Neuronal stem cell (in vitro differentiated cells): ENCODE measurements around the gene EED.

Experiments
- DNase-seq: peaks from one replicate; pipeline ENCODE4 v3.0.0-alpha.2; 2013; ENCODE audit warnings: low spot score
- H2AFZ ChIP-seq: one replicate; pipeline ENCODE4 v1.6.1; 2013; ENCODE audit warnings: mild to moderate bottlenecking, low read length, inconsistent platforms
- H2AK5ac ChIP-seq: 2 replicates; pipeline ENCODE4 v1.6.1; 2013; ENCODE audit warnings: low read depth, mild to moderate bottlenecking, inconsistent platforms, low read length, moderate library complexity, mixed read lengths
- H2BK120ac ChIP-seq: 2 replicates; pipeline ENCODE4 v1.6.1; 2013; ENCODE audit warnings: low read depth, mild to moderate bottlenecking, inconsistent platforms, low read length, moderate library complexity, mixed read lengths
- H2BK12ac ChIP-seq: one replicate; pipeline ENCODE4 v1.6.1; 2013; ENCODE audit warnings: low read length, inconsistent platforms
- H2BK15ac ChIP-seq: 2 replicates; pipeline ENCODE4 v1.6.1; 2013; ENCODE audit warnings: mild to moderate bottlenecking, low read length, inconsistent platforms, mixed read lengths
- H2BK5ac ChIP-seq: one replicate; pipeline ENCODE4 v1.6.1; 2013; ENCODE audit warnings: inconsistent platforms, mild to moderate bottlenecking, low read length, moderate library complexity
- H3K14ac ChIP-seq: one replicate; pipeline ENCODE4 v1.6.1; 2013; ENCODE audit warnings: low read length, inconsistent platforms
- H3K18ac ChIP-seq: 2 replicates; pipeline ENCODE4 v1.6.1; 2013; ENCODE audit warnings: low read length, inconsistent platforms
- H3K23ac ChIP-seq: 2 replicates; pipeline ENCODE4 v1.6.1; 2013; ENCODE audit warnings: low read depth, mild to moderate bottlenecking, mixed read lengths, low read length, inconsistent platforms; ENCODE audit not compliant: poor library complexity
- H3K27ac ChIP-seq: replicated peaks from 3 replicates; pipeline ENCODE4 v1.5.1; 2013; ENCODE audit warnings: low read length, inconsistent platforms
- H3K27me3 ChIP-seq, 3 experiments: 2 replicates each; pipeline ENCODE4 v1.6.1; 2013; ENCODE audit warnings: low read length in 3 of 3, mild to moderate bottlenecking in 2 of 3, inconsistent platforms in 1 of 3, low read depth in 1 of 3, mixed read lengths in 1 of 3, moderate library complexity in 1 of 3; ENCODE audit not compliant: control insufficient read depth in 3 of 3, insufficient read depth in 3 of 3
- H3K36me3 ChIP-seq, 2 donors: replicated peaks in 1 of 2; 2 replicates each; pipeline ENCODE4 v1.6.1; 2013; ENCODE audit warnings: low read length in 2 of 2; ENCODE audit not compliant: control insufficient read depth in 2 of 2, insufficient read depth in 2 of 2
- H3K4ac ChIP-seq: 2 replicates; pipeline ENCODE4 v1.6.1; 2013; ENCODE audit warnings: inconsistent platforms, mild to moderate bottlenecking, low read length, moderate library complexity
- H3K4me1 ChIP-seq, 2 donors: 1 replicate in 1 of 2; 2 replicates in 1 of 2; pipeline ENCODE4 v1.6.1; 2013; ENCODE audit warnings: low read length in 2 of 2, low read depth in 1 of 2; ENCODE audit not compliant: control insufficient read depth in 2 of 2, insufficient read depth in 1 of 2
- H3K4me2 ChIP-seq: one replicate; pipeline ENCODE4 v1.6.1; 2013; ENCODE audit warnings: mild to moderate bottlenecking, low read length, inconsistent platforms; ENCODE audit not compliant: insufficient read depth, poor library complexity, severe bottlenecking
- H3K4me3 ChIP-seq, 2 donors: 2 replicates each; pipeline ENCODE4 v1.5.1; 2013; ENCODE audit warnings: low read length in 2 of 2, mild to moderate bottlenecking in 2 of 2, inconsistent platforms in 1 of 2, moderate library complexity in 1 of 2
- H3K79me1 ChIP-seq: one replicate; pipeline ENCODE4 v1.6.1; 2013; ENCODE audit warnings: low read depth, mild to moderate bottlenecking, inconsistent platforms, low read length, moderate library complexity
- H3K9ac ChIP-seq: one replicate; pipeline ENCODE4 v1.6.1; 2013; ENCODE audit warnings: mild to moderate bottlenecking, low read depth, low read length, inconsistent platforms; ENCODE audit not compliant: poor library complexity
- H3K9me3 ChIP-seq, 2 donors: replicated peaks in 1 of 2; 2 replicates each; pipeline versions ENCODE3 to v1.6.1; 2013; ENCODE audit warnings: low read length in 2 of 2, mild to moderate bottlenecking in 2 of 2, inconsistent platforms in 1 of 2, low read depth in 1 of 2, mixed read lengths in 1 of 2, moderate library complexity in 1 of 2; ENCODE audit not compliant: control insufficient read depth in 2 of 2, insufficient read depth in 1 of 2
- H4K8ac ChIP-seq: one replicate; pipeline ENCODE4 v1.6.1; 2013; ENCODE audit warnings: low read depth, mild to moderate bottlenecking, inconsistent platforms, low read length, moderate library complexity
- H4K91ac ChIP-seq: one replicate; pipeline ENCODE4 v1.6.1; 2013; ENCODE audit warnings: low read length, low read depth, mild to moderate bottlenecking, inconsistent platforms; ENCODE audit not compliant: poor library complexity
- WGBS, 2 donors: extraction: QIAGEN DNeasy Blood & Tissue Kit; methylation state at CpG; one replicate each; pipeline ENCODE4 v1.1.7; 2013; ENCODE audit warnings: missing lambda C conversion rate in 2 of 2, mixed read lengths in 1 of 2; ENCODE audit not compliant: insufficient read length in 2 of 2, insufficient replicate concordance in 1 of 2; ENCODE audit errors: extremely low coverage in 2 of 2; 5-methylcytosine and 5-hydroxymethylcytosine counted together

EED gene

GRCh38 chr11:86261328-86261727 lies 16.8 kb downstream of the EED start:
- H3K18ac ChIP-seq = no peak overlapping the region
- no peak overlapping the region for H3K27ac ChIP-seq
- H3K4ac ChIP-seq = no peak overlapping the region
- H2AK5ac ChIP-seq = no peak overlapping the region
- H2BK120ac ChIP-seq = no peak overlapping the region
- H4K91ac ChIP-seq = no peak overlapping the region
- no peak overlapping the region for H3K9ac ChIP-seq
- no peak overlapping the region for H4K8ac ChIP-seq
- H3K14ac ChIP-seq = no peak overlapping the region
- no peaks in the 10 kb centered on the region for H3K79me1 ChIP-seq
- H2BK12ac ChIP-seq = no peak overlapping the region
- no peak overlapping the region for H2BK15ac ChIP-seq
- H3K4me1 ChIP-seq = no peaks in the 10 kb centered on the region
- H3K4me3 ChIP-seq = no peak overlapping the region
- H3K23ac ChIP-seq = no peak overlapping the region
- H3K9me3 ChIP-seq = no peaks in the 10 kb centered on the region
- WGBS, 2 donors = no CpG with 5 or more reads among the region's 3 CpGs
- peaks cover 13 to 99% of the 10 kb centered on the region in 2 donors for H3K36me3 ChIP-seq
- no peak overlapping the region for H3K4me2 ChIP-seq
- H2BK5ac ChIP-seq = no peak overlapping the region
- no peak for DNase-seq
- H3K27me3 ChIP-seq = no peaks in the 10 kb centered on the region
- H2AFZ ChIP-seq = no peak overlapping the region

- no peak overlapping the region for H4K8ac ChIP-seq
- no peaks in the 10 kb centered on the region for H3K79me1 ChIP-seq
- no peak overlapping the region for H2BK12ac ChIP-seq
- H2AK5ac ChIP-seq = no peak overlapping the region
- DNase-seq = no peak
- no peak overlapping the region for H2BK120ac ChIP-seq
- no CpG with 5 or more reads among the region's 6 CpGs for WGBS, 2 donors
- H3K27me3 ChIP-seq = no peaks in the 10 kb centered on the region
- H3K18ac ChIP-seq = no peak overlapping the region
- no peak overlapping the region for H3K4ac ChIP-seq
- no peak overlapping the region for H2AFZ ChIP-seq
- H3K14ac ChIP-seq = no peak overlapping the region
- H3K9ac ChIP-seq = no peak overlapping the region
- H4K91ac ChIP-seq = no peak overlapping the region
- no peak overlapping the region for H3K4me2 ChIP-seq
- no peak overlapping the region for H2BK5ac ChIP-seq
- no peaks in the 10 kb centered on the region for H3K9me3 ChIP-seq
- H3K23ac ChIP-seq = no peak overlapping the region
- H3K36me3 ChIP-seq = peaks cover 9 to 99% of the 10 kb centered on the region in 2 donors
- H2BK15ac ChIP-seq = no peak overlapping the region
- no peaks in the 10 kb centered on the region for H3K4me1 ChIP-seq
- H3K27ac ChIP-seq = no peak overlapping the region
- H3K4me3 ChIP-seq = no peak overlapping the region
These were observed 17.8 kb downstream of the EED start for GRCh38 chr11:86262387-86262786.

GRCh38 chr11:86264649-86265048 lies 20.1 kb downstream of the EED start:
- Histone ChIP-seq H2BK12ac (no peak overlapping the region), H3K4me1 (no peaks in the 10 kb centered on the region), H3K9me3 (peaks cover 0 to 2% of the 10 kb centered on the region in 2 donors), H3K4me2 (no peak overlapping the region), H3K4ac (no peak overlapping the region), H3K36me3 (peaks cover 6 to 94% of the 10 kb centered on the region in 2 donors), H3K23ac (no peak overlapping the region), H2AFZ (no peak overlapping the region), H3K4me3 (no peak overlapping the region), H2BK120ac (no peak overlapping the region), H2BK15ac (no peak overlapping the region), H3K18ac (no peak overlapping the region), H4K91ac (no peak overlapping the region), H2BK5ac (no peak overlapping the region), H3K9ac (no peak overlapping the region), H2AK5ac (no peak overlapping the region), H4K8ac (no peak overlapping the region), H3K14ac (no peak overlapping the region), H3K27me3 (no peaks in the 10 kb centered on the region), H3K27ac (no peak overlapping the region), H3K79me1 (no peaks in the 10 kb centered on the region)
- DNase-seq = no peak
- WGBS, 2 donors = no CpG with 5 or more reads among the region's 2 CpGs

GRCh38 chr11:86265194-86265593 lies 20.6 kb downstream of the EED start:
- no peak overlapping the region for H2AFZ ChIP-seq
- H3K14ac ChIP-seq = no peak overlapping the region
- H2BK5ac ChIP-seq = no peak overlapping the region
- peaks cover 6 to 94% of the 10 kb centered on the region in 2 donors for H3K36me3 ChIP-seq
- H4K8ac ChIP-seq = no peak overlapping the region
- H3K4me3 ChIP-seq = no peak overlapping the region
- H2BK12ac ChIP-seq = no peak overlapping the region
- no peaks in the 10 kb centered on the region for H3K4me1 ChIP-seq
- H3K9ac ChIP-seq = no peak overlapping the region
- no peak overlapping the region for H3K4ac ChIP-seq
- H2AK5ac ChIP-seq = no peak overlapping the region
- peaks cover 0 to 5% of the 10 kb centered on the region in 2 donors for H3K9me3 ChIP-seq
- no peak overlapping the region for H3K4me2 ChIP-seq
- DNase-seq = no peak
- no peaks in the 10 kb centered on the region for H3K27me3 ChIP-seq
- no peak overlapping the region for H2BK15ac ChIP-seq
- H2BK120ac ChIP-seq = no peak overlapping the region
- no peak overlapping the region for H3K23ac ChIP-seq
- H3K79me1 ChIP-seq = no peaks in the 10 kb centered on the region
- no peak overlapping the region for H4K91ac ChIP-seq
- no peak overlapping the region for H3K27ac ChIP-seq
- H3K18ac ChIP-seq = no peak overlapping the region
